A549 (cell line): ENCODE results near the gene MACF1. TPM values are rescaled to one million over a fixed set of nuclear protein-coding genes. Genes with fewer than 3 reads are reported as not detected.

Experiments
- ATAC-seq, 2 experiments: fragments of 200-7000 bp in 1 of 2; fragments of >200 bp in 1 of 2; cut with Nextera tagmentation in 1 of 2; cut with Tn5 transposase in 1 of 2; 3 replicates each; pipeline versions ENCODE4 v1.8.0 to v1.9.1; 2018 to 2020; ENCODE audit warnings: mild to moderate bottlenecking in 1 of 2, moderate library complexity in 1 of 2
- CTCF ChIA-PET: fragments of 300-600 bp; sonication (Branson Sonifier 250); formaldehyde crosslinking; extraction: SDS; loops from one replicate; lab custom pipeline; 2021; ENCODE audit warnings: antibody characterized with exemption, inconsistent platforms; lab: Yijun Ruan, JAX
- POLR2A ChIA-PET: fragments of 350-600 bp; formaldehyde crosslinking; extraction: SDS; loops from one replicate; lab custom pipeline; 2021; ENCODE audit warnings: antibody characterized with exemption, inconsistent platforms; lab: Yijun Ruan, JAX
- DNase-seq, 2 experiments: peaks; one replicate each; pipeline versions ENCODE4 v3.0.0 to v3.0.0-alpha.2; 2011 to 2016; ENCODE audit warnings: low read depth in 1 of 2, low spot score in 1 of 2
- FAIRE-seq: peaks from 2 replicates; lab custom pipeline; 2011; peaks lifted over from hg19 to GRCh38; lab: Jason Lieb, UNC
- H3K27ac ChIP-seq, 2 experiments: fragments of >200 bp; sonication (Bioruptor Twin); formaldehyde crosslinking; 3 replicates each; pipeline ENCODE4 v1.5.1; 2016 to 2017
- H3K4me1 ChIP-seq: fragments of >200 bp; sonication (Bioruptor Twin); formaldehyde crosslinking; 3 replicates; pipeline ENCODE4 v1.6.1; 2016
- H3K4me2 ChIP-seq: fragments of >200 bp; sonication (Bioruptor Twin); formaldehyde crosslinking; 3 replicates; pipeline ENCODE4 v1.6.1; 2016
- H3K4me3 ChIP-seq: fragments of >200 bp; sonication (Bioruptor Twin); formaldehyde crosslinking; 3 replicates; pipeline ENCODE4 v1.5.1; 2016
- H3K9me3 ChIP-seq: fragments of >200 bp; sonication (Bioruptor Twin); formaldehyde crosslinking; 3 replicates; pipeline ENCODE4 v1.6.1; 2016
- CBX8 ChIP-seq: fragments of 200-600 bp; sonication (generic); IDR thresholded peaks from 2 replicates; pipeline ENCODE4 v1.6.1; 2016
- CEBPB ChIP-seq, 2 experiments: fragments of >200 bp in 1 of 2; sonication (Bioruptor Twin) in 1 of 2; formaldehyde crosslinking in 1 of 2; IDR thresholded peaks; 2 replicates each; pipeline ENCODE4 v1.6.1; 2012 to 2016
- CHD4 ChIP-seq: fragments of 200-600 bp; sonication (generic); IDR thresholded peaks from 2 replicates; pipeline ENCODE4 v1.6.1; 2016; ENCODE audit warnings: antibody characterized with exemption, mild to moderate bottlenecking, borderline replicate concordance
- EHF ChIP-seq: fragments of 250-450 bp; sonication (Bioruptor Pico); IDR thresholded peaks from 2 replicates; pipeline ENCODE4 v1.5.0; 2020; ENCODE audit warnings: mild to moderate bottlenecking
- ELK1 ChIP-seq: fragments of 150-350 bp; IDR thresholded peaks from 2 replicates; pipeline ENCODE4 v1.6.1; 2014; ENCODE audit warnings: low read depth, mild to moderate bottlenecking, low read length
- HMGXB4 ChIP-seq: fragments of 250-450 bp; sonication (Bioruptor Pico); IDR thresholded peaks from 2 replicates; pipeline ENCODE4 v1.5.0; 2021; ENCODE audit warnings: mild to moderate bottlenecking, moderate library complexity, borderline replicate concordance
- HOXA7 ChIP-seq: fragments of 250-450 bp; sonication (Bioruptor Pico); IDR thresholded peaks from 2 replicates; pipeline ENCODE4 v1.5.0; 2020; ENCODE audit warnings: mild to moderate bottlenecking, moderate library complexity
- MAFK ChIP-seq: fragments of 450-650 bp; IDR thresholded peaks from 2 replicates; pipeline ENCODE4 v1.6.1; 2014; ENCODE audit not compliant: partially characterized antibody
- MAZ ChIP-seq: fragments of 150-350 bp; IDR thresholded peaks from 2 replicates; pipeline ENCODE4 v1.6.1; 2014; ENCODE audit warnings: antibody characterized with exemption, low read depth, low read length, borderline replicate concordance
- POLR2A ChIP-seq: IDR thresholded peaks from 2 replicates; pipeline ENCODE4 v1.6.1; 2012; ENCODE audit warnings: mild to moderate bottlenecking, low read length
- POLR2AphosphoS2 ChIP-seq: conservative IDR thresholded peaks from 2 replicates; pipeline ENCODE4 v1.6.1; 2012; ENCODE audit warnings: low read length, improper control_type of control experiment, inconsistent platforms
- RARB ChIP-seq: fragments of 250-450 bp; sonication (Bioruptor Pico); IDR thresholded peaks from 2 replicates; pipeline ENCODE4 v1.8.0; 2021; ENCODE audit warnings: mild to moderate bottlenecking, moderate library complexity
- RCOR1 ChIP-seq: fragments of 150-350 bp; IDR thresholded peaks from 2 replicates; pipeline ENCODE4 v1.6.1; 2014; ENCODE audit warnings: antibody characterized with exemption, low read length, low read depth
- RNF2 ChIP-seq: fragments of 200-600 bp; sonication (generic); IDR thresholded peaks from 2 replicates; pipeline ENCODE4 v1.6.1; 2016; ENCODE audit warnings: low read depth, mild to moderate bottlenecking, antibody characterized with exemption, moderate library complexity, borderline replicate concordance
- SMC3 ChIP-seq: fragments of >200 bp; sonication (Bioruptor Twin); formaldehyde crosslinking; IDR thresholded peaks from 3 replicates; pipeline ENCODE4 v1.6.1; 2018; ENCODE audit warnings: inconsistent platforms
- TP53 ChIP-seq: fragments of 250-450 bp; sonication (Bioruptor Pico); IDR thresholded peaks from 2 replicates; pipeline ENCODE4 v1.5.0; 2021; ENCODE audit warnings: mild to moderate bottlenecking, moderate library complexity
- USF2 ChIP-seq: fragments of 450-650 bp; IDR thresholded peaks from 2 replicates; pipeline ENCODE4 v1.6.1; 2014; ENCODE audit warnings: antibody characterized with exemption
- ZC3H11A ChIP-seq: fragments of 450-650 bp; IDR thresholded peaks from 2 replicates; pipeline ENCODE4 v1.6.1; 2014; ENCODE audit warnings: antibody characterized with exemption, mild to moderate bottlenecking
- ZFP36 ChIP-seq: fragments of 450-650 bp; IDR thresholded peaks from 2 replicates; pipeline ENCODE4 v1.6.1; 2014; ENCODE audit warnings: borderline replicate concordance; ENCODE audit not compliant: partially characterized antibody
- ZNF302 ChIP-seq: fragments of 250-450 bp; sonication (Bioruptor Pico); IDR thresholded peaks from 2 replicates; pipeline ENCODE4 v1.9.0; 2021; ENCODE audit warnings: inconsistent platforms, mild to moderate bottlenecking, moderate library complexity
- WGBS: methylation state at CpG from one replicate; pipeline ENCODE4 v1.1.6; 2017; ENCODE audit errors: missing lambda C conversion rate; 5-methylcytosine and 5-hydroxymethylcytosine counted together
- polyA plus RNA-seq, 4 experiments: library from polyadenylated mRNA; depleted of rRNA in 3 of 4; stranded (reverse); fragments of >200 nt; fragmentation: RNase III in 1 of 4; extraction: RNeasy Plus Mini Kit Qiagen cat#74134 plus additional on column Dnase treatment in 1 of 4; gene quantifications; 2 replicates in 3 of 4; 3 replicates in 1 of 4; pipeline ENCODE4 v1.2.3, GENCODE V29; 2011 to 2017
- TF ChIP-seq, protein P1 (sequence below): IDR thresholded peaks from 2 replicates; pipeline ENCODE4 v1.6.1; 2012
- TF ChIP-seq, protein P2 (sequence below): fragments of 250-450 bp; sonication (Bioruptor Pico); IDR thresholded peaks from 2 replicates; pipeline ENCODE4 v1.5.0; 2020; ENCODE audit warnings: low read depth, mild to moderate bottlenecking, moderate library complexity

The MACF1 gene
- polyA plus RNA-seq, 2 of the 4 experiments (the other 2 are of a cell fraction) = 45.7 to 64.2 TPM

DNA sequence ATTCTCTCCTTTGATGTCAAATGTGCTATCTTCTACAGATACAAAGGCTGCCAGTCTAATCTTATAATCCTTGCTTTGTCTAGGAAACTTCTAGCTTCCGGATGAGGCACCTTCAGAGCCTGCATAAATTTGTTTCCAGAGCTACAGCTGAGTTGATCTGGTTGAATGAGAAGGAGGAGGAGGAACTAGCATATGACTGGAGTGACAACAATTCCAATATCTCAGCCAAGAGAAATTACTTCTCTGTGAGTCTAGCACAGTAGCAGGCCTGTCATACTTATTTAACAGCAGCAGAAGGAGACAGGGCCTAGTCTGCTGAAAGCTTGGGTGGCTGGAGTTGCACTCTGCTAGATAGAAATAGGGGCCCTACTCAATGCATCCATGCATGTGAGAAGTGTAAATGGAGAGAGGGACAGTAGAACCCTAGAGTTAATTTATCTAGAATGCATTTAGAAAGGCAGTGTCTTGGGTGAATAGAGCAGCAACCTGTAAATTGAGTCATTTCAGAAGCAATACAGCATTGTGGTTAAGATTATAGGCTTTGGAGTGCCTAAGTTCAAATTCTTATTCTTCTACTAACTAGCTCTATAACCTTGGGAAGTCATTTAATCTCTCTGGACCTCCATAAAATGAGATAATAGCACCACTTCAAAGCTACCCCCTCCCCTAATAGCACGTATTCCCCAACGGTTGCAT, 89.0 kb downstream of the MACF1 start:
- FAIRE-seq (no peak), DNase-seq (no peak), ATAC-seq (no peak)
- no peak overlapping the region for H3K4me3 ChIP-seq
- CTCF ChIA-PET = no interaction called here
- H3K4me2 ChIP-seq = no peak overlapping the region
- POLR2A ChIA-PET = no interaction called here
- no peaks in the 10 kb centered on the region for H3K9me3 ChIP-seq
- H3K27ac ChIP-seq = no peak overlapping the region
- WGBS = 95% methylated on average over 3 of the region's 3 CpGs
- no peaks in the 10 kb centered on the region for H3K4me1 ChIP-seq
- no peak for TF ChIP-seq ZNF302
- TF ChIP-seq ZC3H11A = no peak
- no peak for TF ChIP-seq RARB (CRISPR knock-in tag)
- no peak for TF ChIP-seq POLR2AphosphoS2
- no peak for TF ChIP-seq CBX8
- TF ChIP-seq, protein P1, sequence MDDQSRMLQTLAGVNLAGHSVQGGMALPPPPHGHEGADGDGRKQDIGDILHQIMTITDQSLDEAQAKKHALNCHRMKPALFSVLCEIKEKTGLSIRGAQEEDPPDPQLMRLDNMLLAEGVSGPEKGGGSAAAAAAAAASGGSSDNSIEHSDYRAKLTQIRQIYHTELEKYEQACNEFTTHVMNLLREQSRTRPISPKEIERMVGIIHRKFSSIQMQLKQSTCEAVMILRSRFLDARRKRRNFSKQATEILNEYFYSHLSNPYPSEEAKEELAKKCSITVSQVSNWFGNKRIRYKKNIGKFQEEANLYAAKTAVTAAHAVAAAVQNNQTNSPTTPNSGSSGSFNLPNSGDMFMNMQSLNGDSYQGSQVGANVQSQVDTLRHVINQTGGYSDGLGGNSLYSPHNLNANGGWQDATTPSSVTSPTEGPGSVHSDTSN = no peak
- no peak for TF ChIP-seq MAFK
- no peak for TF ChIP-seq ELK1
- no peak for TF ChIP-seq SMC3

GRCh38 chr1:39294531-39294930, 90.0 kb downstream of the MACF1 start:
- DNase-seq (no peak), ATAC-seq (no peak), FAIRE-seq (no peak)
- POLR2A ChIA-PET = no interaction called here
- TF ChIP-seq CHD4 = no peak
- TF ChIP-seq CEBPB (IDR thresholded peaks at IDR 0.05) = no peak
- TF ChIP-seq TP53 (CRISPR knock-in tag) = no peak
- TF ChIP-seq, protein P2, sequence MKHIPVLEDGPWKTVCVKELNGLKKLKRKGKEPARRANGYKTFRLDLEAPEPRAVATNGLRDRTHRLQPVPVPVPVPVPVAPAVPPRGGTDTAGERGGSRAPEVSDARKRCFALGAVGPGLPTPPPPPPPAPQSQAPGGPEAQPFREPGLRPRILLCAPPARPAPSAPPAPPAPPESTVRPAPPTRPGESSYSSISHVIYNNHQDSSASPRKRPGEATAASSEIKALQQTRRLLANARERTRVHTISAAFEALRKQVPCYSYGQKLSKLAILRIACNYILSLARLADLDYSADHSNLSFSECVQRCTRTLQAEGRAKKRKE (CRISPR knock-in tag) = no peak
- TF ChIP-seq HOXA7 (CRISPR knock-in tag) = no peak
- no peak for TF ChIP-seq HMGXB4
- no peak for TF ChIP-seq MAZ
- TF ChIP-seq USF2 = no peak
- TF ChIP-seq RNF2 = no peak
- TF ChIP-seq ZFP36 = no peak
- TF ChIP-seq EHF (CRISPR knock-in tag) = no peak
- no peak for TF ChIP-seq ZNF302
- TF ChIP-seq POLR2A = no peak
- no peak for TF ChIP-seq RCOR1
- Histone ChIP-seq H3K4me2 (no peak overlapping the region), H3K27ac (no peak overlapping the region), H3K4me1 (no peaks in the 10 kb centered on the region), H3K4me3 (no peak overlapping the region), H3K9me3 (no peaks in the 10 kb centered on the region)
- 78% methylated on average over 1 of the region's 1 CpG for WGBS
- CTCF ChIA-PET = no interaction called here
